ENCODE results near the gene PAFAH1B2. TPM values are rescaled to one million over a fixed set of nuclear protein-coding genes. Genes with fewer than 3 reads are reported as not detected.

PAFAH1B2 gene
- total and polyA plus RNA-seq, 10 of the 15 experiments (the other 5 are each of a cell fraction or from before 2014, with no cell fraction given) = 17.6 to 64.8 (median 47.6) TPM

DNA sequence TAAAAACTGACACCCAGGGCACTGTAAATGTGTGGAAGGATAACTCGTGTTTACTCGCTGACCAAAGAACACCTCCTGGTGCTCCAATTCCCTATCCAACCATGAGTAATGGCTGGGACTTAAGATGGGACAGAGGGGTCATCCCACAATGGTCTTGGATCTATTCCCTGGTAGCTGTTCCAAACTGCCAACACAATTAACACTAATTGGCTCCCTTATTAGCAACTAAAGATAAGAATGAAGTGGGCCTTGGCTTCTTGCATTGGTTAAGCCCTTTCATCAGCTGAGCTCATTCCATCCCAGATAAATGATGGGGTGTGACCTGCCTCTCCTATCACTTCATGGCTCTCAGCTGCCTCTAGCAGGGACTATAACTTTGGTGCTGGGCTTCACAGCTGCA, 44.4 kb upstream of the PAFAH1B2 start:
- peaks cover 19% of the 10 kb centered on the region for H3K4me1 ChIP-seq (ENCODE audit: control insufficient read depth, insufficient read depth, low read length)
- H3K4me2 ChIP-seq (ENCODE audit: control insufficient read depth, insufficient read depth) = no peak overlapping the region
- WGBS (ENCODE audit: insufficient coverage, insufficient replicate concordance, low lambda C conversion rate, missing lambda C conversion rate) = 100% methylated on average over 2 of the region's 2 CpGs
- H3K36me3 ChIP-seq (ENCODE audit: control insufficient read depth in 2 of 2, insufficient read depth in 2 of 2, low read length in 1 of 2) = no peaks in the 10 kb centered on the region
- no peak overlapping the region for H3K9ac ChIP-seq (ENCODE audit: control insufficient read depth, insufficient read depth, low read length)
- FAIRE-seq = no peak
- POLR2A ChIA-PET = interaction anchor here (0.5 to 1.4 kb wide), 3 partner anchors 9 to 64 kb away, joined by 3 read pairs; no protein-coding TSS in a partner anchor
- intact Hi-C loops (cut with micrococcal nuclease; ENCODE audit: unreplicated experiment) (loop anchor here (5.0 kb wide), 1 partner anchor 172 kb away; no protein-coding TSS in a partner anchor), in situ Hi-C loops (cut with MboI) (loop anchor here (5.0 kb wide), 2 partner anchors 222 to 312 kb away; partner anchors contain the start of gene ZPR1)
- no peaks in the 10 kb centered on the region for H3K9me3 ChIP-seq (replicated peaks; ENCODE audit: control insufficient read depth, insufficient read depth, low read length)
- peaks cover 5% of the 10 kb centered on the region; the same call in 1 of the 2 replicates for H4K20me1 ChIP-seq (ENCODE audit: control insufficient read depth, insufficient read depth)
- SMC1A ChIA-PET (ENCODE audit: uncharacterized antibody, unreplicated experiment) = interaction anchor here (0.7 to 14.6 kb wide), 13 partner anchors 25 to 308 kb away, joined by 3 to 166 read pairs (median 4); partner anchors contain the start of gene APOA5
- H3K27ac ChIP-seq (ENCODE audit: control insufficient read depth, insufficient read depth) = no peak overlapping the region
- RAD21 ChIA-PET (ENCODE audit: unreplicated experiment) = interaction anchor here (0.7 to 2.2 kb wide), 13 partner anchors 80 to 312 kb away, joined by 3 to 12 read pairs (median 4); partner anchors contain the start of gene ZPR1
- no peak for ATAC-seq
- peaks cover 40% of the 10 kb centered on the region for H3K79me2 ChIP-seq (ENCODE audit: control insufficient read depth, insufficient read depth, low read length)
- no peak for TF ChIP-seq FOXK2 (IDR thresholded peaks at IDR 0.05)
- no peak for TF ChIP-seq SMAD1 (IDR thresholded peaks at IDR 0.05; ENCODE audit: low read depth, partially characterized antibody)
- TF ChIP-seq RUNX3 (IDR thresholded peaks at IDR 0.05; ENCODE audit: low read length) = no peak
- TF ChIP-seq, protein P1, sequence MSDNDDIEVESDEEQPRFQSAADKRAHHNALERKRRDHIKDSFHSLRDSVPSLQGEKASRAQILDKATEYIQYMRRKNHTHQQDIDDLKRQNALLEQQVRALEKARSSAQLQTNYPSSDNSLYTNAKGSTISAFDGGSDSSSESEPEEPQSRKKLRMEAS (IDR thresholded peaks at IDR 0.05; ENCODE audit: low read depth, low read length) = no peak
- TF ChIP-seq ZNF274 (IDR thresholded peaks at IDR 0.05; ENCODE audit: insufficient read depth, insufficient read length) = no peak
- no peak for TF ChIP-seq IRF4 (IDR thresholded peaks at IDR 0.05; ENCODE audit: low read depth, low read length)
- TF ChIP-seq STAT3 (IDR thresholded peaks at IDR 0.05; ENCODE audit: low read depth, low read length) = no peak
- no peak for TF ChIP-seq CBX3 (IDR thresholded peaks at IDR 0.05; ENCODE audit: borderline replicate concordance, low read depth)
- no peak for TF ChIP-seq FOS (IDR thresholded peaks at IDR 0.05; ENCODE audit: borderline replicate concordance, extremely low read depth, insufficient read length)
- no peak for TF ChIP-seq NRF1 (conservative IDR thresholded peaks at IDR 0.05; ENCODE audit: low read depth, low read length)
- TF ChIP-seq, protein P2, sequence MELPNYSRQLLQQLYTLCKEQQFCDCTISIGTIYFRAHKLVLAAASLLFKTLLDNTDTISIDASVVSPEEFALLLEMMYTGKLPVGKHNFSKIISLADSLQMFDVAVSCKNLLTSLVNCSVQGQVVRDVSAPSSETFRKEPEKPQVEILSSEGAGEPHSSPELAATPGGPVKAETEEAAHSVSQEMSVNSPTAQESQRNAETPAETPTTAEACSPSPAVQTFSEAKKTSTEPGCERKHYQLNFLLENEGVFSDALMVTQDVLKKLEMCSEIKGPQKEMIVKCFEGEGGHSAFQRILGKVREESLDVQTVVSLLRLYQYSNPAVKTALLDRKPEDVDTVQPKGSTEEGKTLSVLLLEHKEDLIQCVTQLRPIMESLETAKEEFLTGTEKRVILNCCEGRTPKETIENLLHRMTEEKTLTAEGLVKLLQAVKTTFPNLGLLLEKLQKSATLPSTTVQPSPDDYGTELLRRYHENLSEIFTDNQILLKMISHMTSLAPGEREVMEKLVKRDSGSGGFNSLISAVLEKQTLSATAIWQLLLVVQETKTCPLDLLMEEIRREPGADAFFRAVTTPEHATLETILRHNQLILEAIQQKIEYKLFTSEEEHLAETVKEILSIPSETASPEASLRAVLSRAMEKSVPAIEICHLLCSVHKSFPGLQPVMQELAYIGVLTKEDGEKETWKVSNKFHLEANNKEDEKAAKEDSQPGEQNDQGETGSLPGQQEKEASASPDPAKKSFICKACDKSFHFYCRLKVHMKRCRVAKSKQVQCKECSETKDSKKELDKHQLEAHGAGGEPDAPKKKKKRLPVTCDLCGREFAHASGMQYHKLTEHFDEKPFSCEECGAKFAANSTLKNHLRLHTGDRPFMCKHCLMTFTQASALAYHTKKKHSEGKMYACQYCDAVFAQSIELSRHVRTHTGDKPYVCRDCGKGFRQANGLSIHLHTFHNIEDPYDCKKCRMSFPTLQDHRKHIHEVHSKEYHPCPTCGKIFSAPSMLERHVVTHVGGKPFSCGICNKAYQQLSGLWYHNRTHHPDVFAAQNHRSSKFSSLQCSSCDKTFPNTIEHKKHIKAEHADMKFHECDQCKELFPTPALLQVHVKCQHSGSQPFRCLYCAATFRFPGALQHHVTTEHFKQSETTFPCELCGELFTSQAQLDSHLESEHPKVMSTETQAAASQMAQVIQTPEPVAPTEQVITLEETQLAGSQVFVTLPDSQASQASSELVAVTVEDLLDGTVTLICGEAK (IDR thresholded peaks at IDR 0.05; ENCODE audit: borderline replicate concordance) = no peak
- TF ChIP-seq, protein P3, sequence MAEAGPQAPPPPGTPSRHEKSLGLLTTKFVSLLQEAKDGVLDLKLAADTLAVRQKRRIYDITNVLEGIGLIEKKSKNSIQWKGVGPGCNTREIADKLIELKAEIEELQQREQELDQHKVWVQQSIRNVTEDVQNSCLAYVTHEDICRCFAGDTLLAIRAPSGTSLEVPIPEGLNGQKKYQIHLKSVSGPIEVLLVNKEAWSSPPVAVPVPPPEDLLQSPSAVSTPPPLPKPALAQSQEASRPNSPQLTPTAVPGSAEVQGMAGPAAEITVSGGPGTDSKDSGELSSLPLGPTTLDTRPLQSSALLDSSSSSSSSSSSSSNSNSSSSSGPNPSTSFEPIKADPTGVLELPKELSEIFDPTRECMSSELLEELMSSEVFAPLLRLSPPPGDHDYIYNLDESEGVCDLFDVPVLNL (IDR thresholded peaks at IDR 0.05; ENCODE audit: low read depth, low read length) = no peak
- no peak overlapping the region for H2AFZ ChIP-seq (ENCODE audit: control insufficient read depth, low read depth, low read length)
- H3K27me3 ChIP-seq (replicated peaks in 1 of 2; ENCODE audit: control insufficient read depth in 2 of 2, insufficient read depth in 2 of 2, low read length in 1 of 2) = no peaks in the 10 kb centered on the region
- H3K4me3 ChIP-seq = no peak overlapping the region
- CTCF ChIA-PET = interaction anchor here (0.8 to 2.0 kb wide), 10 partner anchors 26 to 357 kb away, joined by 3 to 8 read pairs (median 4); partner anchors contain the start of gene APOA5
- no TSS peak for BruUV-seq (replicated peaks)
- DNase-seq (ENCODE audit: low read depth, low spot score) = no peak
